Suprapubic skin (tissue), 4 donors: ENCODE measurements around the gene CRISP1. TPM values are rescaled to one million over a fixed set of nuclear protein-coding genes. Genes with fewer than 3 reads are reported as not detected.

Experiments used
- DNase-seq, 2 donors: peaks; one replicate each; pipeline ENCODE4 v3.0.0-alpha.2; 2019; ENCODE audit warnings: low spot score in 2 of 2
- H3K27ac ChIP-seq: fragments of 200-600 bp; sonication (generic); one replicate; pipeline ENCODE4 v1.5.1; 2019
- H3K27me3 ChIP-seq: fragments of 200-600 bp; sonication (generic); one replicate; pipeline ENCODE4 v1.5.1; 2019
- H3K36me3 ChIP-seq: fragments of 200-600 bp; sonication (generic); one replicate; pipeline ENCODE4 v1.5.1; 2019
- H3K4me1 ChIP-seq: fragments of 200-600 bp; sonication (generic); one replicate; pipeline ENCODE4 v1.5.1; 2019
- H3K4me3 ChIP-seq: fragments of 200-600 bp; sonication (generic); one replicate; pipeline ENCODE4 v1.5.1; 2019; ENCODE audit warnings: mild to moderate bottlenecking
- H3K9me3 ChIP-seq: fragments of 200-600 bp; sonication (generic); one replicate; pipeline ENCODE4 v1.5.1; 2019
- CTCF ChIP-seq, 2 donors: fragments of 200-600 bp in 1 of 2; fragments of 450-650 bp in 1 of 2; sonication (generic) in 1 of 2; IDR thresholded peaks; one replicate each; pipeline ENCODE4 v1.5.1; 2016 to 2019; ENCODE audit warnings: antibody characterized with exemption in 2 of 2, mild to moderate bottlenecking in 1 of 2, moderate library complexity in 1 of 2
- EP300 ChIP-seq: sonication (generic); formaldehyde crosslinking; IDR thresholded peaks from one replicate; pipeline ENCODE4 v1.6.1; 2017; ENCODE audit warnings: antibody characterized with exemption
- POLR2A ChIP-seq, 2 donors: fragments of 450-650 bp; IDR thresholded peaks; one replicate each; pipeline ENCODE4 v1.6.1; 2017; ENCODE audit warnings: antibody characterized with exemption in 2 of 2, mild to moderate bottlenecking in 2 of 2, moderate library complexity in 2 of 2
- POLR2AphosphoS5 ChIP-seq, 3 donors: sonication (generic); formaldehyde crosslinking; IDR thresholded peaks; one replicate each; pipeline ENCODE4 v1.6.1; 2017; ENCODE audit warnings: antibody characterized with exemption in 3 of 3
- WGBS: methylation state at CpG from one replicate; pipeline ENCODE4 v1.1.5; 2018; 5-methylcytosine and 5-hydroxymethylcytosine counted together
- total RNA-seq, 4 donors: library from RNA; depleted of rRNA; stranded (reverse); fragments of >200 nt; gene quantifications; one replicate each; pipeline ENCODE4 v1.1.0, GENCODE V29; 2016

Gene CRISP1
- total RNA-seq, 4 donors from 2014 or later = not detected

GRCh38 chr6:49815166-49815565 lies 51.2 kb downstream of the CRISP1 start:
- H3K4me3 ChIP-seq = no peak overlapping the region
- no peak overlapping the region for H3K27ac ChIP-seq
- DNase-seq = no peak
- TF ChIP-seq EP300 = no peak
- no peak for TF ChIP-seq CTCF (IDR thresholded peaks at IDR 0.05)
- TF ChIP-seq POLR2AphosphoS5 (IDR thresholded peaks at IDR 0.05) = no peak
- TF ChIP-seq POLR2A (IDR thresholded peaks at IDR 0.05) = no peak
- no peaks in the 10 kb centered on the region for H3K27me3 ChIP-seq
- no peaks in the 10 kb centered on the region for H3K9me3 ChIP-seq
- WGBS = 98% methylated on average over 2 of the region's 2 CpGs
- H3K4me1 ChIP-seq = no peaks in the 10 kb centered on the region
- no peaks in the 10 kb centered on the region for H3K36me3 ChIP-seq

DNA sequence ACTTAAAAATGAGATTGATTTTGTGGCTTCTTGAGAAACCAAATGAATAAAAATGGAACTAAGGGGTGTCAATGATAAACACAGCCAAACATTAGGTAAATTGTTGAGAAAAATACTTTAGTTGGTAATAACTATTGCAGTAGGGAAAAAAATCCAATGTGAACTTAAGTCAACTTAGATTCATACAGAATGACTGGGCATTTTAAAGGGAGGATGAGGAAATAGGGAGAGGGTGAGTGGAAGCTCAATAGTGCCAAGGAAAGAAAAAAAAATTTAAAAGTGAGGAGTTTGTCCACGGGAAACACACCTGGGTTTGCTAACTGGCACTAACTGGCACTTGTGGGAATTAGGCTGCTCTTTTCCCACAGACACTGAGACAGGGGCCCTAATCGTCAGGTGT lies 53.1 kb downstream of the CRISP1 start:
- Histone ChIP-seq H3K4me1 (no peaks in the 10 kb centered on the region), H3K27me3 (no peaks in the 10 kb centered on the region), H3K36me3 (no peaks in the 10 kb centered on the region), H3K9me3 (no peaks in the 10 kb centered on the region), H3K4me3 (no peak overlapping the region), H3K27ac (no peak overlapping the region)
- TF ChIP-seq EP300 (no peak), POLR2AphosphoS5 (IDR thresholded peaks at IDR 0.05) (no peak), POLR2A (IDR thresholded peaks at IDR 0.05) (no peak), CTCF (IDR thresholded peaks at IDR 0.05) (no peak)
- no peak for DNase-seq
- 63% methylated on average over 2 of the region's 2 CpGs for WGBS

- H3K27me3 ChIP-seq = no peaks in the 10 kb centered on the region
- TF ChIP-seq POLR2A (IDR thresholded peaks at IDR 0.05) (no peak), CTCF (IDR thresholded peaks at IDR 0.05) (no peak), EP300 (no peak), POLR2AphosphoS5 (IDR thresholded peaks at IDR 0.05) (no peak)
- no peak overlapping the region for H3K4me3 ChIP-seq
- no peaks in the 10 kb centered on the region for H3K4me1 ChIP-seq
- H3K36me3 ChIP-seq = no peaks in the 10 kb centered on the region
- H3K27ac ChIP-seq = no peak overlapping the region
- no peak for DNase-seq
- H3K9me3 ChIP-seq = no peaks in the 10 kb centered on the region
- WGBS = 87% methylated on average over 4 of the region's 4 CpGs
Measured at GRCh38 chr6:49806145-49806544, 60.2 kb downstream of the CRISP1 start.

DNA sequence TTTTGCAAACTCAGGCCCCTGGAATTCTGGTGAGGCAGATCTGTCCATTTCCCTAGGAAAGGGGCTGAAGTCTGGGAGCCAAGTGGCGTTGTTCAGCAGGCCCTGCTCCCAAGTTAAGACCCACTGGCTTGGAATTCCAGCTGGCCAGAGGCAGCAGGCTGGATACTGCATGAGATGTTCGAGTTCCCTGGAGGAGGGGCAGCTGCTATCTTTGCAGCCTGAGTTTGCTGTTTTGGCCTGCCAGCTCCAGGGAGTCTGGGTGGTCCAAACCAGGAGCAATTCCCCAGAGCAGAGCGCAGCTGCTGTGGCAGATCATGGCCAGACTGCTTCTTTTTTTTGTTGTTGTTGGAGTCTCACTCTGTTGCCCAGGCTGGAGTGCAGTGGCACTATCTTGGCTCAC lies 61.1 kb downstream of the CRISP1 start:
- Histone ChIP-seq H3K27ac (no peak overlapping the region), H3K36me3 (no peaks in the 10 kb centered on the region), H3K4me3 (no peak overlapping the region), H3K4me1 (no peaks in the 10 kb centered on the region), H3K27me3 (no peaks in the 10 kb centered on the region), H3K9me3 (no peaks in the 10 kb centered on the region)
- 86% methylated on average over 1 of the region's 3 CpGs for WGBS
- no peak for DNase-seq
- TF ChIP-seq POLR2A (IDR thresholded peaks at IDR 0.05) = no peak
- TF ChIP-seq CTCF (IDR thresholded peaks at IDR 0.05) = no peak

- Histone ChIP-seq H3K27ac (no peak overlapping the region), H3K4me1 (no peaks in the 10 kb centered on the region), H3K9me3 (no peaks in the 10 kb centered on the region), H3K36me3 (no peaks in the 10 kb centered on the region), H3K4me3 (no peak overlapping the region), H3K27me3 (no peaks in the 10 kb centered on the region)
- DNase-seq = no peak
- no peak for TF ChIP-seq EP300
- TF ChIP-seq CTCF (IDR thresholded peaks at IDR 0.05) = no peak
- TF ChIP-seq POLR2AphosphoS5 (IDR thresholded peaks at IDR 0.05) = no peak
- TF ChIP-seq POLR2A (IDR thresholded peaks at IDR 0.05) = no peak
- 95% methylated on average over 8 of the region's 8 CpGs for WGBS
Measured at GRCh38 chr6:49801525-49801924, 64.8 kb downstream of the CRISP1 start.
